ENCODE data around the gene SMOC2. TPM values are rescaled to one million over a fixed set of nuclear protein-coding genes. Genes with fewer than 3 reads are reported as not detected.

The SMOC2 gene
- total and polyA plus RNA-seq, 2 experiments from 2014 or later = 51.0 to 88.7 TPM

- no peaks in the 10 kb centered on the region for H3K4me1 ChIP-seq (ENCODE audit: insufficient read depth)
- no peaks in the 10 kb centered on the region for H4K20me1 ChIP-seq (ENCODE audit: insufficient read depth, poor library complexity, severe bottlenecking)
- H3K9me3 ChIP-seq (ENCODE audit: low read depth) = no peaks in the 10 kb centered on the region
- DNase-seq (ENCODE audit: low spot score) = no peak
- H3K9me2 ChIP-seq (replicated peaks; ENCODE audit: insufficient read depth) = no peaks in the 10 kb centered on the region
- H3K4me2 ChIP-seq = no peak overlapping the region
- no peak overlapping the region for H2AFZ ChIP-seq
- H3K79me2 ChIP-seq = no peaks in the 10 kb centered on the region
- no peak overlapping the region for H3K27ac ChIP-seq
- H3K27me3 ChIP-seq = no peaks in the 10 kb centered on the region
- no peak overlapping the region for H3K4me3 ChIP-seq
- TF ChIP-seq CTCF (IDR thresholded peaks at IDR 0.05; ENCODE audit: poor library complexity) = no peak
- TF ChIP-seq EZH2 (IDR thresholded peaks at IDR 0.05; ENCODE audit: borderline replicate concordance) = no peak
- TF ChIP-seq EZH2phosphoT487 (IDR thresholded peaks at IDR 0.05; ENCODE audit: low read depth, severe bottlenecking, unreplicated experiment) = no peak
- H3K36me3 ChIP-seq (replicated peaks; ENCODE audit: insufficient read depth, low read depth) = no peaks in the 10 kb centered on the region
Measured at GRCh38 chr6:168480481-168480880, 39.5 kb downstream of the SMOC2 start.

DNA sequence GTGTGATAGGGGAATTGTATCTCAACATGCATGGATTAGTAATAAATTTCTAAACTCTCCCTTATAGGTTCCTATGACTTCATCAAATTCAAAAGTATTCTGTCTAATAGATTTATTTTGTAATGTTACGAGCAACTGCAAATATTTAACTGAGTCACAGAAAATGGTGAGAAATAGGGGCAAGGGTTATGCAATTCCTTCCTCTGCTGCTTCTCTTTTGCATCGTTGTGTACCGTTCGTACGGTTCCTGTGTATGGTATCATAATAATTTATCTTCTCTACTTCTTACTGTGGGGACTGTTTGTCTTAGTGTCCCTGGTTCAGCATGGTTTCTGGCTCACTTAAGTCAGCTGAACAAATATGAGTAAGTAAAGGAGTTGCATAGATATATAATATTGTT is 44.8 kb downstream of the SMOC2 start:
- H3K4me2 ChIP-seq = no peak overlapping the region
- H3K27ac ChIP-seq = no peak overlapping the region
- H3K9me3 ChIP-seq (ENCODE audit: low read depth) = no peaks in the 10 kb centered on the region
- 72% methylated on average over 5 of the region's 5 CpGs for WGBS (ENCODE audit: low lambda C conversion rate, missing lambda C conversion rate)
- no peaks in the 10 kb centered on the region for H3K27me3 ChIP-seq
- no peak overlapping the region for H2AFZ ChIP-seq
- H3K4me1 ChIP-seq (ENCODE audit: insufficient read depth) = no peaks in the 10 kb centered on the region
- H3K36me3 ChIP-seq (replicated peaks; ENCODE audit: insufficient read depth, low read depth) = no peaks in the 10 kb centered on the region
- H3K79me2 ChIP-seq = no peaks in the 10 kb centered on the region
- no peaks in the 10 kb centered on the region for H3K9me2 ChIP-seq (replicated peaks; ENCODE audit: insufficient read depth)
- DNase-seq (ENCODE audit: low spot score) = no peak
- no peaks in the 10 kb centered on the region for H4K20me1 ChIP-seq (ENCODE audit: insufficient read depth, poor library complexity, severe bottlenecking)
- no peak for TF ChIP-seq EZH2phosphoT487 (IDR thresholded peaks at IDR 0.05; ENCODE audit: low read depth, severe bottlenecking, unreplicated experiment)
- no peak for TF ChIP-seq EZH2 (IDR thresholded peaks at IDR 0.05; ENCODE audit: borderline replicate concordance)
- TF ChIP-seq CTCF (IDR thresholded peaks at IDR 0.05; ENCODE audit: poor library complexity) = no peak
- H3K4me3 ChIP-seq = no peak overlapping the region

DNA sequence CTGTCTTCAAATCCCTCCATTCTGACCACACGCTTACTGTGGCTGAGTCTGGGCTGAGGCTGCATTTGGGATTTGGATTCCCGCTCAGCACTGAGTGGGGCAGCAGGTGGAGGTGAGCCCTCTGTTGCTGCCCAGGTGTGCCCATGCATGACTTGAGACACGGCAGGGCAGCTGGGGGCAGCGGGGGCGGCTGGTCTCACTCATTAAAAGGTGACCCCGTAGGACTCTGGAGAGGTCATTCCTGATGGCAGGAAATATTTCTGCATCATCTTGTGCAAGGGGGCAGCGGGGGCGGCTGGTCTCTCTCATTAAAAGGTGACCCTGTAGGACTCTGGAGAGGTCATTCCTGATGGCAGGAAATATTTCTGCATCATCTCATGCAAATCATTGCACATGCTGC is 49.8 kb downstream of the SMOC2 start:
- H3K4me2 ChIP-seq = no peak overlapping the region
- 95% methylated on average over 8 of the region's 8 CpGs for WGBS (ENCODE audit: low lambda C conversion rate, missing lambda C conversion rate)

More for the DNA sequence above, 49.8 kb downstream of the SMOC2 start:
- Histone ChIP-seq H3K27ac (no peak overlapping the region), H4K20me1 (ENCODE audit: insufficient read depth, poor library complexity, severe bottlenecking) (no peaks in the 10 kb centered on the region), H3K4me3 (no peak overlapping the region), H3K9me3 (ENCODE audit: low read depth) (no peaks in the 10 kb centered on the region), H3K36me3 (replicated peaks; ENCODE audit: insufficient read depth, low read depth) (no peaks in the 10 kb centered on the region), H3K27me3 (no peaks in the 10 kb centered on the region), H2AFZ (no peak overlapping the region), H3K4me1 (ENCODE audit: insufficient read depth) (no peaks in the 10 kb centered on the region), H3K9me2 (replicated peaks; ENCODE audit: insufficient read depth) (no peaks in the 10 kb centered on the region), H3K79me2 (no peaks in the 10 kb centered on the region)
- TF ChIP-seq CTCF (IDR thresholded peaks at IDR 0.05; ENCODE audit: poor library complexity) (no peak), EZH2phosphoT487 (IDR thresholded peaks at IDR 0.05; ENCODE audit: low read depth, severe bottlenecking, unreplicated experiment) (no peak)
- no peak for DNase-seq (ENCODE audit: low spot score)
